Endodermal cell (in vitro differentiated cells): ENCODE measurements around the gene ATP6V1C2. TPM values are rescaled to one million over a fixed set of nuclear protein-coding genes. Genes with fewer than 3 reads are reported as not detected.

Experiments
- DNase-seq: peaks from one replicate; pipeline ENCODE4 v3.0.0-alpha.2; 2017
- H3K27ac ChIP-seq: 2 replicates; pipeline ENCODE4 v1.5.1; 2013; ENCODE audit warnings: mild to moderate bottlenecking, low read depth, low read length, moderate library complexity
- H3K27me3 ChIP-seq: 2 replicates; pipeline ENCODE4 v1.6.1; 2013; ENCODE audit warnings: mild to moderate bottlenecking, low read length, moderate library complexity; ENCODE audit not compliant: insufficient read depth, control insufficient read depth, poor library complexity, severe bottlenecking
- H3K36me3 ChIP-seq: 2 replicates; pipeline ENCODE4 v1.7.0; 2013; ENCODE audit warnings: mild to moderate bottlenecking, low read length, moderate library complexity; ENCODE audit not compliant: control insufficient read depth, insufficient read depth
- H3K4me1 ChIP-seq: one replicate; pipeline ENCODE4 v1.7.0; 2013; ENCODE audit warnings: low read length; ENCODE audit not compliant: control insufficient read depth, insufficient read depth
- H3K4me3 ChIP-seq: 2 replicates; pipeline ENCODE4 v1.5.1; 2013; ENCODE audit warnings: mild to moderate bottlenecking, low read length, moderate library complexity
- H3K9ac ChIP-seq: 2 replicates; pipeline ENCODE4 v1.6.1; 2013; ENCODE audit warnings: mild to moderate bottlenecking, low read length, moderate library complexity; ENCODE audit not compliant: poor library complexity, severe bottlenecking; ENCODE audit errors: extremely low read depth
- H3K9me3 ChIP-seq: 2 replicates; pipeline ENCODE4 v1.6.1; 2013; ENCODE audit warnings: mild to moderate bottlenecking, low read length, moderate library complexity; ENCODE audit not compliant: control insufficient read depth
- H3K27ac Mint-ChIP-seq: 2 replicates; pipeline ENCODE4 v1.8.0; 2020; ENCODE audit warnings: mixed read lengths
- H3K27me3 Mint-ChIP-seq: 2 replicates; pipeline ENCODE4 v1.8.0; 2021; ENCODE audit warnings: mild to moderate bottlenecking, mixed read lengths; ENCODE audit not compliant: insufficient read depth
- H3K36me3 Mint-ChIP-seq: 2 replicates; pipeline ENCODE4 v1.8.0; 2020; ENCODE audit warnings: low read depth, mixed read lengths
- H3K4me1 Mint-ChIP-seq: 2 replicates; pipeline ENCODE4 v1.8.0; 2020; ENCODE audit warnings: mixed read lengths
- H3K4me3 Mint-ChIP-seq: 2 replicates; pipeline ENCODE4 v1.8.0; 2020; ENCODE audit warnings: mild to moderate bottlenecking, moderate library complexity, mixed read lengths
- H3K9me3 Mint-ChIP-seq: 2 replicates; pipeline ENCODE4 v1.8.0; 2020; ENCODE audit warnings: mild to moderate bottlenecking, mixed read lengths
- CTCF ChIP-seq: fragments of 200-600 bp; sonication (generic); conservative IDR thresholded peaks from 2 replicates; pipeline ENCODE4 v1.5.0; 2021; ENCODE audit warnings: antibody characterized with exemption, mild to moderate bottlenecking
- WGBS, 2 experiments: methylation state at CpG; one replicate each; pipeline versions ENCODE4 v1.1.5 to v1.1.7; 2013; ENCODE audit warnings: missing lambda C conversion rate in 2 of 2, mixed read lengths in 1 of 2; ENCODE audit not compliant: insufficient coverage in 1 of 2, insufficient read length in 1 of 2; 5-methylcytosine and 5-hydroxymethylcytosine counted together
- total RNA-seq, 2 donors: library from RNA; stranded (reverse); fragmentation: NEBNext Ultra II Directional in 1 of 2; extraction: Animal tissue kit (Norgen Biotek cat#: 25700) in 1 of 2; gene quantifications; 2 replicates in 1 of 2; 3 replicates in 1 of 2; pipeline ENCODE4 v1.2.1, GENCODE V29; 2021

ATP6V1C2 gene
- total RNA-seq, 2 donors from 2014 or later, result 0.26 to 0.73 TPM

DNA sequence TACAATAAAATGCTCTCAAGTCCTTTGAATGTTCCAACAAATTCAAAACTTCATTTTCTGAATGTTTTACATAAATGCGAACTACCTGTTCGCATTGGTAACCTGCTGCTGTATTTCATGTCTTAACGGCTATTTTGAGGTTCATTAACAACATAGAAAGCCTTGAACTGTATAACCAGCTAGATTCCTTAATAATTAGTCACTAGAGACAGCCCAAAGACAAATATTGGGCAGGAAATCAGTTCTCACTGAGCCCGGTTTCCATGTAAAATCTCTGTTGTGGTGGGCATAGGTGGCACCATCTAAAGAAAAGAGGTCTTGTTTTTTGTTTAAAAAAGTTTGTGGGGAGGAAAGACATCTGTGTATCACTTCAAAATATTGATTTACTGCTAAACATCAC is 62.0 kb downstream of the ATP6V1C2 start:
- Mint-ChIP-seq H3K4me3 (no peak overlapping the region), H3K27me3 (no peaks in the 10 kb centered on the region), H3K27ac (no peak overlapping the region), H3K9me3 (no peaks in the 10 kb centered on the region), H3K4me1 (no peaks in the 10 kb centered on the region), H3K36me3 (peaks cover 86% of the 10 kb centered on the region)
- no peak for TF ChIP-seq CTCF
- Histone ChIP-seq H3K4me1 (no peaks in the 10 kb centered on the region), H3K27me3 (no peaks in the 10 kb centered on the region), H3K4me3 (no peak overlapping the region), H3K9ac (no peak overlapping the region), H3K9me3 (no peaks in the 10 kb centered on the region), H3K27ac (no peak overlapping the region), H3K36me3 (peaks cover 89% of the 10 kb centered on the region)
- WGBS, 2 experiments, result 97 to 100% methylated on average over 3 to 4 of the region's 4 CpGs
- no peak for DNase-seq

DNA sequence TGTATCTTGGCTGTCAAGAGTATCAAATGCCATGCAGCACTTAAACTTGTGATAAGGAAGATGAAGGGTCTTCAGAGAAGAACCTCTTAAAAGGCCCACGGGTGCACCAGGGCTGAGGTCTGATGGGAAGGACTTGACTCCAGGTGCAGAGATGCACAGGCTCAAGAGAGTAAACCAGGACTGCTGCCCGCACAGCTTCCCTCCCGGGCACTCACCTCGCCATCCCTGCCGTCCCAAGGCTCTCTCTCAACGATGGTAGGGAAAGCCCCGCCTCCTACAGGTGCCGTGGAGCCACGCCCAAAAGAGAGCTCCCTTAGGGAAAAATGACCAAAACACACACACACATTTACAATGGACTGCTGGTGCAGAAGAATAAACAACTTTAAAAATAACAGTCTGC is 63.3 kb downstream of the ATP6V1C2 start:
- H3K4me3 Mint-ChIP-seq, result no peak overlapping the region
- no peak for DNase-seq
- H3K36me3 Mint-ChIP-seq, result peaks cover 93% of the 10 kb centered on the region
- H3K27ac Mint-ChIP-seq, result no peak overlapping the region
- H3K9me3 Mint-ChIP-seq, result no peaks in the 10 kb centered on the region
- H3K27ac ChIP-seq, result no peak overlapping the region
- H3K4me1 Mint-ChIP-seq, result no peaks in the 10 kb centered on the region
- no peaks in the 10 kb centered on the region for H3K27me3 ChIP-seq
- H3K9me3 ChIP-seq, result no peaks in the 10 kb centered on the region
- H3K4me1 ChIP-seq, result no peaks in the 10 kb centered on the region
- H3K36me3 ChIP-seq, result peaks cover 93% of the 10 kb centered on the region
- TF ChIP-seq CTCF, result no peak
- H3K9ac ChIP-seq, result no peak overlapping the region
- H3K27me3 Mint-ChIP-seq, result no peaks in the 10 kb centered on the region
- 94 to 100% methylated on average over 1 to 9 of the region's 9 CpGs for WGBS, 2 experiments
- no peak overlapping the region for H3K4me3 ChIP-seq

GRCh38 chr2:10785260-10785659 is 63.8 kb downstream of the ATP6V1C2 start:
- Mint-ChIP-seq H3K27ac (no peak overlapping the region), H3K36me3 (peaks cover 92% of the 10 kb centered on the region)

More at GRCh38 chr2:10785260-10785659, 63.8 kb downstream of the ATP6V1C2 start:
- H3K9me3 ChIP-seq, result no peaks in the 10 kb centered on the region
- no peak overlapping the region for H3K9ac ChIP-seq
- Mint-ChIP-seq H3K27me3 (no peaks in the 10 kb centered on the region), H3K4me1 (no peaks in the 10 kb centered on the region), H3K9me3 (no peaks in the 10 kb centered on the region), H3K4me3 (no peak overlapping the region)
- H3K4me1 ChIP-seq, result no peaks in the 10 kb centered on the region
- DNase-seq, result no peak
- H3K27me3 ChIP-seq, result no peaks in the 10 kb centered on the region
- 98 to 100% methylated on average over 5 of the region's 5 CpGs for WGBS, 2 experiments
- TF ChIP-seq CTCF, result no peak
- H3K36me3 ChIP-seq, result peaks cover 94% of the 10 kb centered on the region
- H3K4me3 ChIP-seq, result no peak overlapping the region
- no peak overlapping the region for H3K27ac ChIP-seq
